GM19438 (cell line): ENCODE measurements around the gene STAP1.

Experiments used
- ATAC-seq: cut with Tn5 transposase; IDR thresholded peaks from one replicate; pipeline ENCODE4 v1.9.1; 2021; ENCODE audit warnings: low read depth; ENCODE audit not compliant: unreplicated experiment

STAP1 gene

GRCh38 chr4:67554096-67554495 lies 4.4 kb upstream of the STAP1 start:
- no peak for ATAC-seq

- no peak for ATAC-seq
Observed at GRCh38 chr4:67555447-67555846, 3.1 kb upstream of the STAP1 start.

GRCh38 chr4:67556436-67556835 lies 2.1 kb upstream of the STAP1 start:
- ATAC-seq: no peak

GRCh38 chr4:67565284-67565683 lies 6.8 kb downstream of the STAP1 start:
- no peak for ATAC-seq

GRCh38 chr4:67566335-67566734 lies 7.8 kb downstream of the STAP1 start:
- no peak for ATAC-seq

- ATAC-seq: no peak
Observed at GRCh38 chr4:67568820-67569219, 10.3 kb downstream of the STAP1 start.

- no peak for ATAC-seq
Observed at GRCh38 chr4:67570537-67570936, 12.0 kb downstream of the STAP1 start.

GRCh38 chr4:67571975-67572374 lies 13.4 kb downstream of the STAP1 start:
- ATAC-seq: no peak

GRCh38 chr4:67573193-67573592 lies 14.7 kb downstream of the STAP1 start:
- no peak for ATAC-seq

- ATAC-seq: peak; percentile 93
Observed at GRCh38 chr4:67575232-67576058, 16.9 kb downstream of the STAP1 start.

GRCh38 chr4:67576059-67576466 lies 17.5 kb downstream of the STAP1 start:
- no peak for ATAC-seq

GRCh38 chr4:67576538-67576937 lies 18.0 kb downstream of the STAP1 start:
- no peak for ATAC-seq

GRCh38 chr4:67580577-67580976 lies 22.1 kb downstream of the STAP1 start:
- ATAC-seq: no peak

GRCh38 chr4:67581208-67581857 lies 22.8 kb downstream of the STAP1 start:
- no peak for ATAC-seq

- ATAC-seq: no peak
Observed at GRCh38 chr4:67581913-67582312, 23.4 kb downstream of the STAP1 start.

- ATAC-seq: no peak
Observed at GRCh38 chr4:67584496-67584895, 26.0 kb downstream of the STAP1 start.

GRCh38 chr4:67587156-67587555 lies 28.6 kb downstream of the STAP1 start:
- no peak for ATAC-seq

- no peak for ATAC-seq
Observed at GRCh38 chr4:67593741-67594175, 35.2 kb downstream of the STAP1 start.

- no peak for ATAC-seq
Observed at GRCh38 chr4:67603310-67604028, 44.9 kb downstream of the STAP1 start.

- ATAC-seq: no peak
Observed at GRCh38 chr4:67604029-67604381, 45.5 kb downstream of the STAP1 start.

- no peak for ATAC-seq
Observed at GRCh38 chr4:67604749-67605148, 46.2 kb downstream of the STAP1 start.
